GM23248 (cell line): ENCODE results near the gene NUTF2. TPM values are rescaled to one million over a fixed set of nuclear protein-coding genes. Genes with fewer than 3 reads are reported as not detected.
A peak's percentile ranks its signal among the peaks of the same experiment; 100 is the strongest.

Experiments used
- DNase-seq: peaks from one replicate; pipeline ENCODE4 v3.0.0-alpha.2; 2015
- H2AFZ ChIP-seq: fragments of 200-600 bp; sonication (generic); 2 replicates; pipeline ENCODE4 v1.6.1; 2016; ENCODE audit warnings: antibody characterized with exemption
- H3F3A ChIP-seq: fragments of 200-600 bp; sonication (generic); 2 replicates; pipeline ENCODE4 v1.6.1; 2016; ENCODE audit warnings: mild to moderate bottlenecking, antibody characterized with exemption, mixed run types; ENCODE audit not compliant: insufficient read depth
- H3K27ac ChIP-seq: fragments of 200-600 bp; sonication (generic); 2 replicates; pipeline ENCODE4 v1.5.1; 2016; ENCODE audit warnings: mild to moderate bottlenecking
- H3K27me3 ChIP-seq: fragments of 200-600 bp; sonication (generic); replicated peaks from 2 replicates; pipeline ENCODE4 v1.6.1; 2016; ENCODE audit warnings: mild to moderate bottlenecking; ENCODE audit not compliant: insufficient read depth
- H3K36me3 ChIP-seq: fragments of 200-600 bp; sonication (generic); 2 replicates; pipeline ENCODE4 v1.6.1; 2016; ENCODE audit warnings: low read depth, mild to moderate bottlenecking
- H3K4me1 ChIP-seq: fragments of 200-600 bp; sonication (generic); 2 replicates; pipeline ENCODE4 v1.6.1; 2016; ENCODE audit warnings: mild to moderate bottlenecking; ENCODE audit not compliant: insufficient read depth
- H3K4me2 ChIP-seq: fragments of 200-600 bp; sonication (generic); one replicate; pipeline ENCODE4 v1.6.1; 2016; ENCODE audit warnings: mild to moderate bottlenecking; ENCODE audit not compliant: unreplicated experiment
- H3K4me3 ChIP-seq: fragments of 200-600 bp; sonication (generic); 2 replicates; pipeline ENCODE4 v1.5.1; 2016; ENCODE audit warnings: mild to moderate bottlenecking
- H3K79me2 ChIP-seq: fragments of 200-600 bp; sonication (generic); 2 replicates; pipeline ENCODE4 v1.6.1; 2016; ENCODE audit warnings: mild to moderate bottlenecking; ENCODE audit not compliant: insufficient read depth
- H3K9ac ChIP-seq: fragments of 200-600 bp; sonication (generic); 2 replicates; pipeline ENCODE4 v1.6.1; 2016; ENCODE audit warnings: mild to moderate bottlenecking
- H3K9me2 ChIP-seq: fragments of 200-600 bp; sonication (generic); 2 replicates; pipeline ENCODE4 v1.6.1; 2016; ENCODE audit warnings: mixed run types, mild to moderate bottlenecking, moderate library complexity; ENCODE audit not compliant: insufficient read depth
- H3K9me3 ChIP-seq: fragments of 200-600 bp; sonication (generic); one replicate; pipeline ENCODE4 v1.6.1; 2017; ENCODE audit warnings: low read depth
- H4K20me1 ChIP-seq: fragments of 200-600 bp; sonication (generic); 2 replicates; pipeline ENCODE4 v1.6.0; 2016; ENCODE audit not compliant: insufficient read depth
- EZH2 ChIP-seq: fragments of 200-600 bp; sonication (generic); IDR thresholded peaks from 2 replicates; pipeline ENCODE4 v1.6.1; 2018; ENCODE audit warnings: antibody characterized with exemption, mild to moderate bottlenecking; ENCODE audit not compliant: insufficient read depth, poor library complexity, severe bottlenecking
- EZH2phosphoT487 ChIP-seq: fragments of 200-600 bp; sonication (generic); IDR thresholded peaks from 2 replicates; pipeline ENCODE4 v1.6.1; 2018; ENCODE audit warnings: antibody characterized with exemption, moderate library complexity, mild to moderate bottlenecking, low read depth; ENCODE audit not compliant: insufficient read depth
- WGBS, 2 experiments: methylation state at CpG; one replicate each; pipeline ENCODE4 v1.1.6; 2015 to 2017; ENCODE audit warnings: low lambda C conversion rate in 2 of 2, low coverage in 1 of 2; ENCODE audit errors: missing lambda C conversion rate in 2 of 2; 5-methylcytosine and 5-hydroxymethylcytosine counted together
- in situ Hi-C: fragments of 300-500 bp; cut with MboI; formaldehyde crosslinking; loops from 2 replicates; pipeline ENCODE4 v1.15.0; 2020
- polyA plus RNA-seq: library from polyadenylated mRNA; unstranded; fragments of >200 nt; fragmentation: Nextera tagmentation; extraction: Ambion mirVana; gene quantifications from 2 replicates; pipeline ENCODE4 v1.2.1, GENCODE V29; 2016
- total RNA-seq: library from RNA; depleted of rRNA; stranded (reverse); fragments of >200 nt; shearing (Covaris generic); gene quantifications from 2 replicates; pipeline ENCODE4 v1.2.3, GENCODE V29; 2014; rRNA removed

Gene NUTF2
- total RNA-seq (52.9 and 119 TPM in 2 replicates), polyA plus RNA-seq (268 and 280 TPM in 2 replicates)

- H3F3A ChIP-seq = peaks cover 15% of the 10 kb centered on the region
- 1 to 3% methylated on average over 26 to 38 of the region's 57 CpGs for WGBS, 2 experiments
- H2AFZ ChIP-seq = peak within 1 kb of the TSS; percentile 81
- H3K4me2 ChIP-seq = peak within 1 kb of the TSS; percentile 88
- H3K79me2 ChIP-seq = peaks cover 80% of the 10 kb centered on the region
- no peaks in the 10 kb centered on the region for H3K9me2 ChIP-seq
- in situ Hi-C loops = no loop called here
- H3K27me3 ChIP-seq = no peaks in the 10 kb centered on the region
- DNase-seq = peak; percentile 97
- peak within 1 kb of the TSS; percentile 99 for H3K9ac ChIP-seq
- TF ChIP-seq EZH2 = no peak
- TF ChIP-seq EZH2phosphoT487 = no peak
- H3K4me1 ChIP-seq = peaks cover 40% of the 10 kb centered on the region
- peak within 1 kb of the TSS; percentile 91 for H3K27ac ChIP-seq
- no peaks in the 10 kb centered on the region for H3K9me3 ChIP-seq
- 0 out of 2 replicates have a peak, but pooled peaks cover 4% of the 10 kb centered on the region for H4K20me1 ChIP-seq
- H3K4me3 ChIP-seq = peak within 1 kb of the TSS; percentile 96
- H3K36me3 ChIP-seq = no peaks in the 10 kb centered on the region
Observed at GRCh38 chr16:67846320-67847063, at the start of gene NUTF2. TSS of gene NUTF2 (plus strand) at chr16:67846933. CDS start at chr16:67865131, 18,198 bp downstream.

GRCh38 chr16:67800338-67800926 lies 46.3 kb upstream of the NUTF2 start:
- no peak for TF ChIP-seq EZH2phosphoT487
- TF ChIP-seq EZH2 = no peak
- no peaks in the 10 kb centered on the region for H3F3A ChIP-seq
- H3K4me1 ChIP-seq = peaks cover 12% of the 10 kb centered on the region
- H3K9ac ChIP-seq = no peak overlapping the region
- peaks cover 84% of the 10 kb centered on the region for H3K79me2 ChIP-seq
- H3K27me3 ChIP-seq = no peaks in the 10 kb centered on the region
- no peaks in the 10 kb centered on the region for H3K9me2 ChIP-seq
- H3K4me3 ChIP-seq = no peak overlapping the region
- DNase-seq = peak; percentile 57
- no peak overlapping the region for H2AFZ ChIP-seq
- in situ Hi-C loops = loop anchor here (10.0 kb wide), 1 partner anchor 126 kb away; no protein-coding TSS in a partner anchor
- no peaks in the 10 kb centered on the region for H3K36me3 ChIP-seq
- no peak overlapping the region for H3K4me2 ChIP-seq
- no peak overlapping the region for H3K27ac ChIP-seq
- 62 to 72% methylated on average over 7 of the region's 7 CpGs for WGBS, 2 experiments
- H3K9me3 ChIP-seq = no peaks in the 10 kb centered on the region
- no peaks in the 10 kb centered on the region; the same call in 1 of the 2 replicates for H4K20me1 ChIP-seq

GRCh38 chr16:67801241-67801640 lies 45.5 kb upstream of the NUTF2 start:
- no peak for DNase-seq
- 100% methylated on average over 1 of the region's 1 CpG for WGBS, 2 experiments
- H3K36me3 ChIP-seq = no peaks in the 10 kb centered on the region
- peaks cover 14% of the 10 kb centered on the region for H3K4me1 ChIP-seq
- no peaks in the 10 kb centered on the region; the same call in 1 of the 2 replicates for H4K20me1 ChIP-seq
- no peak overlapping the region for H2AFZ ChIP-seq
- in situ Hi-C loops = loop anchor here (10.0 kb wide), 1 partner anchor 126 kb away; no protein-coding TSS in a partner anchor
- TF ChIP-seq EZH2 = no peak
- TF ChIP-seq EZH2phosphoT487 = no peak
- H3K4me2 ChIP-seq = no peak overlapping the region
- H3K27me3 ChIP-seq = no peaks in the 10 kb centered on the region
- H3K79me2 ChIP-seq = peaks cover 91% of the 10 kb centered on the region
- no peaks in the 10 kb centered on the region for H3F3A ChIP-seq
- no peaks in the 10 kb centered on the region for H3K9me3 ChIP-seq
- H3K27ac ChIP-seq = no peak overlapping the region
- no peak overlapping the region for H3K4me3 ChIP-seq
- no peak overlapping the region for H3K9ac ChIP-seq
- no peaks in the 10 kb centered on the region for H3K9me2 ChIP-seq

DNA sequence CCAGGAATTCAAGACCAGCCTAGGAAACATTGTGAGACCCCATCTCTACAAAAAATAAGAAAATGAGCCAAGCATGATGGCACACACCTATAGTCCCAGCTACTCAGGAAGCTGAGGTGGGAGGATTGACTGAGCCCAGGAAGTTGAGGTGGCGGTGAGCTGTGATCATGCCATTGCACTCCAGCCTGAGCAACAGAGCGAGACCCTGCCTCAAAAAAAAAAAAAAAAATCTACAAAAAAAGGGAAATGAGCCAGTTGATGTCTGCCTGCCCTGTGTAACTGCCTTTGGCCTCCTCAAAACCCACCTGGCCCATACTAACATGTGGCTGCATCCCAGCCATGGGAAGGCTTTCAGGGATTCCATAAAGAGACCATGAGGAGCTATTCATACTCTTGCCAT lies 44.9 kb upstream of the NUTF2 start:
- H4K20me1 ChIP-seq = no peaks in the 10 kb centered on the region; the same call in 1 of the 2 replicates
- no peak for DNase-seq
- H3K79me2 ChIP-seq = peaks cover 86% of the 10 kb centered on the region
- no peak overlapping the region for H3K4me3 ChIP-seq
- peaks cover 14% of the 10 kb centered on the region for H3K4me1 ChIP-seq
- no peak overlapping the region for H3K27ac ChIP-seq
- H3K9ac ChIP-seq = no peak overlapping the region
- H3K9me2 ChIP-seq = no peaks in the 10 kb centered on the region
- H3K4me2 ChIP-seq = no peak overlapping the region
- H3K36me3 ChIP-seq = no peaks in the 10 kb centered on the region
- H3K27me3 ChIP-seq = no peaks in the 10 kb centered on the region
- H3F3A ChIP-seq = no peaks in the 10 kb centered on the region
- 97 to 100% methylated on average over 2 of the region's 2 CpGs for WGBS, 2 experiments
- in situ Hi-C loops = loop anchor here (10.0 kb wide), 1 partner anchor 127 kb away; no protein-coding TSS in a partner anchor
- no peaks in the 10 kb centered on the region for H3K9me3 ChIP-seq
- TF ChIP-seq EZH2 (no peak), EZH2phosphoT487 (no peak)
- H2AFZ ChIP-seq = no peak overlapping the region
